G401 (cell line): Measurements from ENCODE around the gene PTPRN2. TPM values are rescaled to one million over a fixed set of nuclear protein-coding genes. Genes with fewer than 3 reads are reported as not detected.

Experiments
- DNase-seq: peaks from one replicate; pipeline ENCODE4 v3.0.0-alpha.2; 2015; ENCODE audit warnings: low spot score
- in situ Hi-C: cut with HindIII; loops from 2 replicates; pipeline ENCODE4 v1.10.0; 2016; ENCODE audit warnings: low sequenced_read_pairs, mixed read lengths
- total RNA-seq: library from RNA; depleted of rRNA; stranded (reverse); fragments of >200 nt; shearing (Covaris generic); gene quantifications from 2 replicates; pipeline ENCODE4 v1.2.3, GENCODE V29; 2014

Gene PTPRN2
- total RNA-seq, 1 experiment from 2014 or later = not detected

DNA sequence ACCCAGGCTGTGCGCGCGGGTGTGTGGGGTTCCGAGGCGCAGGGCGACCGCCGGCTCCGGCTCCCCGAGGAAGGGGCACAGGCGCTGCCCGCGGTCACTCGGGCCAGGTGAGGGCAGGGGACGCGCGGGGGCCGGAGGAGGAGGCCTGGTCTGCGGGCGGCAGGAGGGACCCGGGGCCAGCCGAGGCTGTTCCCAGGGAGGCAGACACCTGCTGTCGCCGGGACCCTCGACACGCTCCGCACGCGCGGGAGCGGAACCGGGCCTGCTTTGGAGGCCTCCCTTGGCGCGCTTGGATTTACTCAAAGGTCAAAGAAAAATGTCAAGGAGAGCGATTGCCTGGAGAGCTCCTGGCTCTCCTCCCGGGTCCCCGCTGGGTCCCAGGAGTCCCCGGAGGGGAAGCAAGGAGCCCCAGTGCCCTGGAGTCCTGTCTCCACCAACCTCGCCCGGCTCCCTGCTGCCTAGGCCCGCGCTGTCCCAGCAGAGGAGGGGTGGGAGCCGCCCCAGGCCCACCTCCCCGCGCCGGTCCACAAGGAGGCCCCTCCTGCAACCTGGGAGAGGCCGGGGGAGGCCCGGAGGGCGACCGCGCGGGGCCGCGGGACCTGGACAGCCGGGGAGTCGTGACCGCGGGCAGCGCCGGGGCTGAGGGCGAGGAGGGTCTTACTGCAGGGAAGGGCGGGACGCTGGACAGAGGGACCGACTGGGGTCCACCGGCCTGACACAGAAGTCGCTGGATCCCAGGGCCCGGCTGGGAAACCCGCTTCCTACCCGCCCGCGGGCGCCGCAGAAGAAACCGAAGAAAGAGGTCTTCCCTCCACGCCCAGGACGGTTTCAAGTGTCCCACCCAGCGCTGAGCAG, 902.0 kb downstream of the PTPRN2 start:
- DNase-seq = no peak
- in situ Hi-C loops = no loop called here

- no peak for DNase-seq
- in situ Hi-C loops = no loop called here
Measured at GRCh38 chr7:157684909-157685429, 902.7 kb downstream of the PTPRN2 start.

DNA sequence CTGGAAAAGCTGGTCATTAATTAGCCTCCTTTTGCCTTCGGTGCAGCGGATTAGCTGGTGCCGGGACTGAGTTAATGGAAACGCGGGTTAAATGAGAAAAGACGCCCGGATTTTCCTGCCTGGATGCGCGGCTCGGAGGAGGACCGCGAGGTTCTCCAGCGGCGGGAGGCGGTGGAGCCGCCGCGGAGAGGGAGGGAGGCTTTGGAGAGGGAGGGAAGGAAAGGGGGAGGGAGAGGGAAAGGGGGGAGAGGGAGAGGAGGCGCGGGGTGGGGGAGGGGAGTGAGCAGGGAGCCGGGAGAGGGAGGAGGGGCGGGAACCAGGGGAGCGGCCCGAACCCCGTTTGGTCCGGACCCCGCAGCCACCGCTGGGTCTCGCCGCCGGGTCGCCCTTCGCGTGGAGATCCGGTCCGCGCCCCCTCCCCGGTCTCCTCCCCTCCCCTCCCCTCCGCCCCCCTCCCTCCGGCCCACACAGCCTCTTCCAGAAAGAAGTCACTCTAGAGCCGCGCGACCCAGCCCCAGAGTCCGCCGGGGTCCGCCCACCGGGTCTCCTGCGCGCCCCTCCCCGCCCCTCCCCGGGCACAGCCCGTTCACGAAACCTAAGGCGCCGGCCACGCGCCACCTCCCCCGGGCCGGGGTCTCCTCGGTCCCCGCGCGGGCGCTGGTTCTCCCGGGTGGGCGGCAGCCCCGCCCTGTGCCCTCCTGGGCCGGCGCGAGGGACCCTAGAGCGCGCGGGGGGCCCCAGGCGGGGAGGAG, 903.3 kb downstream of the PTPRN2 start:
- DNase-seq = no peak

DNA sequence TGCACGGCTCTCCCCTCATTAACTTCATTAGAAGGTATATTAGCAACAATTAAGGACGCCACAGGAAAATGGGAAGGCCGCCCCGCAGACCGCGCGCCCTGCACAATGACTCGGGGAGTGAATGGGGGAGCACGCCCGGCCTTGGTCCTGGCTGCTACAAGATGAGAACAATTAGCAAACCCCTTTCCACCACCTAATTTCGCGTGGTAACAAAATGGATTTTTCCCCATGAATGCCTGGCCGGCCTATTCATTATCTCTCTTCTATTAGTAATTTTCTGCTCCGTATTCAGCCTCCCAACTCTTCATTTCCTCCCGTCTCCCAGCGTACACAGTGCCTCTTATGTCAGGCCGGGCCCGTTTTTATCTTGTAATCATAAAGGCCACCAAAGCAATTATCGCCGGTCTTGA, 903.9 kb downstream of the PTPRN2 start:
- in situ Hi-C loops = no loop called here
- no peak for DNase-seq

More for the DNA sequence above, 903.3 kb downstream of the PTPRN2 start:
- in situ Hi-C loops = no loop called here

DNA sequence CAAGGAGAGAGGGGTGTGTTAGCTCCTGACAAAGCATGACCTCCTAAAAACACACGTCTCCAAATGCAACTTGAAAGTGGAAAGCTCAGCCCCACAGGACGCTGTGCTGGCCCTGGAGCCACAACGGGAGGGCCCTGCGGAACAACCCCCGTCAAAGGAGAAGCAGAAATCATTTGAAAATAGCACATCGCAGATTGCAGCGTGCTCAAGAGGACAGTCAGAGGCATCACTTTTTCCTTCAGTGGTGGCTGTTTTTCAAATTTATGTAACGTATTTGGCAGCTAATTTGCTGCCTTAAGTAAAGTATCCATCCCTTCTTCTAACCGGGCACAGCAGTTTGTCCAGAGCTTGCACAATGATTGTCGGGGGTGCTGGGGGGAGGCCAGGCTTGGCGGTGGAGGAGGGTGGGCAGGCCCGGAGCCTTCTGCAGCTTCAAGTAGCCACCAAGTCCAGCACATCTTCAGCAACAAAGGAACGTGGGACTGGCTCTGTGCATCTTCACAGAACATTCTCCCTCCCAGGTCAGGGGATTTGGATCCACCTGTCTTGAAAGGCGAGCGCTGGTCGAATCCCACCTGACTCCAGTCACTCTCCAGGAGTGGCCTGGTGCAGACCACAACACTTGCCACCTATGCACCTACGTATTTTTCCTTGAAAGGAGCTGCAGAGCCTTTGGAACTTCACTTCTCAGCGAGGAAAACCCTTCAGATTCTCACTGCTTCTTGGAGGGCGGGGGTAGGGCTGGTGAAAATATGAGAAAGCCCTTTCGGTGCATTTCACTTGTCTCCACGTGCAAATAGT, 904.5 kb downstream of the PTPRN2 start:
- in situ Hi-C loops = no loop called here
- DNase-seq = no peak

- in situ Hi-C loops = no loop called here
- DNase-seq = no peak
Measured at GRCh38 chr7:157682064-157682945, 905.3 kb downstream of the PTPRN2 start.

DNA sequence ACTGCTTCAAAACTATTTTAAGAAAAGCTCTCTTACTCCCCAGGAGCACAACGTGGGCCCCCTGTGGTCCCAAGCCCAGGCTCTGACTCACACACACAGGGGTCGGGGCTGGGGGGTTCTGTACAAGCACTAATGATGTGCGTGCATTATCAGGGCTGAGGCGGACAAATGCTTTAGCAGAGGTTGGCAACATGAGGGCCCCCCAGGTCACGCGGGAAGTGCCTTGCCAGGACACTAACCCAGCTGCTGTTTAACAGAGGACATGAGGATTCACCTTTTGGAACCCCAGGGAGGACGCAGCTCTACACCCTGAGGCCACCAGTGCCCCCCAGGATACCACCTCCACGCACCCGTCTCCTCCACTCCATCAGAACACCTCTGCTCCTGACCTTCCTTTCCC, 908.0 kb downstream of the PTPRN2 start:
- no peak for DNase-seq
- in situ Hi-C loops = no loop called here

DNA sequence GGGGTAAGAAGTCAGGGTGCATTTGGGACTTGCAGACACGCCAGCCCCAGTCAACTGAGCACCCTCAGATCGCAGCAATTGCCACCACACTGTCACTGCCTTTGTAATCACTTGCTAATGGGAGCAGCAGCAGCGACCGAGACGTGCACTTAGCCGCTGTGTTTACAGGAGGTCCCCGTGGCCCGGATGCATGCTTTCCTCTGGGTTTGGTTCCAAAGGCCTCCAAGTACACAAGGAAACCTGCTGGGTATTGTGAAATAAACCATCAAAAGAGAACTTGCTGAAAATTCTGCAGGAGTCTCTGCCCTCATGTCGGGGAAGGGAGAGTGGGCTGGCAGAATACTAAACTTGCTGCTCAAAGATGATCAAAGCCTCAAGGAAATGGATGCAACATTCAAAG, 909.1 kb downstream of the PTPRN2 start:
- no peak for DNase-seq
- in situ Hi-C loops = no loop called here

- in situ Hi-C loops = no loop called here
- no peak for DNase-seq
Measured at GRCh38 chr7:157676456-157677255, 911.0 kb downstream of the PTPRN2 start.

DNA sequence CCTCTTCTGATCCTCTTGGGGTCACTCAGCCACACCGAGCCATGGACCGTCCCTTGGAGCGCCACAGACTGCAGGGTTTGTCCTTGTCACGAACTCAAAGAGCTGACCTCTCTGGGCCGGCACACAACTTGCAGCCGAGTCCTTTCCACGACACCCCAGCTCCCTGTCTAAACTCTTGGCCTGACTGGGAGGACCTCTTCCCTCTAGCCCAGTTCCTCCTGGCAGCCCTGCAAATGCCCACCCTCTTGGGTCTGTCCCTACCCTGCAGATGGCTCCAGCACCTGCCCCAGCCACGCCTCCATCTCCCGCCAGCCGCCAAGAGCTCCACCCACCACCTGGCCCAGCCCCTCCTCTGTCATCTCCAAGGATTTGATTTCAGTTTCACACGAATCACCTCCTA, 911.6 kb downstream of the PTPRN2 start:
- DNase-seq = no peak
- in situ Hi-C loops = no loop called here

GRCh38 chr7:157675427-157675927, 912.1 kb downstream of the PTPRN2 start:
- in situ Hi-C loops = no loop called here
- no peak for DNase-seq

- in situ Hi-C loops = no loop called here
- DNase-seq = no peak
Measured at GRCh38 chr7:157674715-157675426, 912.8 kb downstream of the PTPRN2 start.

- no peak for DNase-seq
- in situ Hi-C loops = no loop called here
Measured at GRCh38 chr7:157674027-157674714, 913.5 kb downstream of the PTPRN2 start.

DNA sequence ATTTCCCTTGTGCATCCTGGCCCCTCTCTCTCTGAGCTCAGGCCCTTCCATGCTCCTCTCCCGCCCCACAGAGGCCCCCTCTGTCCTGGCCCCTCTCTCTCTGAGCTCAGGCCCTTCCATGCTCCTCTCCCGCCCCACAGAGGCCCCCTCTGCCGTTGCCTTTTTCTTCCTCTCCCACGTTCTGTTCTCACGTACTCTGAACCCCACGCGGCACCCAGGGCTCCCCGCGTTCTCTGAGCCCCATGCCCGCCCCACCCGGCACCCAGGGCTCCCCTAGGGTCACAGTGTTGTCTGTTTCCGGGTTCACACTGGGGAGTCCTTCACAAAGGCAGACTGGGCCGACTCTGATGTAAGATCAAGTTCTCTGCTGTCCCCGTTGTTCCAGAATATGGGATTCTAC, 914.0 kb downstream of the PTPRN2 start:
- DNase-seq = no peak
- in situ Hi-C loops = no loop called here

GRCh38 chr7:157671358-157672255, 916.0 kb downstream of the PTPRN2 start:
- in situ Hi-C loops = no loop called here
- DNase-seq = no peak
